ENCODE measurements around the gene FILIP1L.

DNA sequence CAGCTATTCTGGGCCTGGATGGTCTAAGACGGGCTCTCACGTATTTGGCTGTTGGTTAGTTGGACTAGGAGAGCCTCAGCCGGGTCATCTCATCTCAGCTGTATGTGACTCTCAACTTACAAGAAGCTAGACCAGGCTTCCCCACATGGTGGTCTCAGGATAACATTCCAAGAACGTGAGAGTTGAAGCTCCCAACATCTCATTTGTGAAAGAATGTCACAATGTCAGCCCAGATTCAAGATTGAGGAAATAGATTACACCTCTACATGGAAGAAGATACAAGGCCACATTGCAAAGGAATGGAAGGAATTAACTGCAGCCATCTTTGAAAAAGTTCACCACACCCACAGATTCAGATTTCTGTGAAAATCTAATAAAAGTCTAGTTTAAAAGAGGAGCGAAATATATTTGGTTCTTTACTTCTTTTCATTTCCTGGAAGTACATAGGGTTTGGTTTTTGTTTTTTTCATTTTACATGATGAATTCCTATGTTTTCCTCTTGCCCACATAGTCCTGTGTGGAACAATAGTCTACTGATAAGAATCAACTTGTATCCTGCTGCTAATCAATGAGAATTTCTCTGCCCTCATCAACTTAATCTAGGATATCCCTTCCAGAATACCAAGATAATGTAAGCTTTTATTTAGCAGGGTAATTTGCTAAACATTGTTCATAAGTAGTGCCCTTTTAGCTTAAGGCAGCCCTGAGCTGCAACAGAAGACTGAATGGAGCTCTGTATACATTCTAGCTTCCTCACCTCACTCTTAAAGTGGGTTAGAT lies 180.1 kb downstream of the FILIP1L start:
- TF ChIP-seq, protein P1, sequence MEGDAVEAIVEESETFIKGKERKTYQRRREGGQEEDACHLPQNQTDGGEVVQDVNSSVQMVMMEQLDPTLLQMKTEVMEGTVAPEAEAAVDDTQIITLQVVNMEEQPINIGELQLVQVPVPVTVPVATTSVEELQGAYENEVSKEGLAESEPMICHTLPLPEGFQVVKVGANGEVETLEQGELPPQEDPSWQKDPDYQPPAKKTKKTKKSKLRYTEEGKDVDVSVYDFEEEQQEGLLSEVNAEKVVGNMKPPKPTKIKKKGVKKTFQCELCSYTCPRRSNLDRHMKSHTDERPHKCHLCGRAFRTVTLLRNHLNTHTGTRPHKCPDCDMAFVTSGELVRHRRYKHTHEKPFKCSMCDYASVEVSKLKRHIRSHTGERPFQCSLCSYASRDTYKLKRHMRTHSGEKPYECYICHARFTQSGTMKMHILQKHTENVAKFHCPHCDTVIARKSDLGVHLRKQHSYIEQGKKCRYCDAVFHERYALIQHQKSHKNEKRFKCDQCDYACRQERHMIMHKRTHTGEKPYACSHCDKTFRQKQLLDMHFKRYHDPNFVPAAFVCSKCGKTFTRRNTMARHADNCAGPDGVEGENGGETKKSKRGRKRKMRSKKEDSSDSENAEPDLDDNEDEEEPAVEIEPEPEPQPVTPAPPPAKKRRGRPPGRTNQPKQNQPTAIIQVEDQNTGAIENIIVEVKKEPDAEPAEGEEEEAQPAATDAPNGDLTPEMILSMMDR (IDR thresholded peaks at IDR 0.05), result no peak
- TF ChIP-seq POLR2A (IDR thresholded peaks at IDR 0.05), result no peak
